SKM-1 (cell line): Measurements from ENCODE around the gene INS.
"Not testable (repeated sequence)": the region's sequence is repeated elsewhere in the genome, so short reads cannot be mapped to it uniquely, and the experiment has no call there.

Experiments
- DNase-seq: peaks from one replicate; lab custom pipeline; 2025; ENCODE audit not compliant: unreplicated experiment; lab: John Stamatoyannopoulos, UW

Gene INS

DNA sequence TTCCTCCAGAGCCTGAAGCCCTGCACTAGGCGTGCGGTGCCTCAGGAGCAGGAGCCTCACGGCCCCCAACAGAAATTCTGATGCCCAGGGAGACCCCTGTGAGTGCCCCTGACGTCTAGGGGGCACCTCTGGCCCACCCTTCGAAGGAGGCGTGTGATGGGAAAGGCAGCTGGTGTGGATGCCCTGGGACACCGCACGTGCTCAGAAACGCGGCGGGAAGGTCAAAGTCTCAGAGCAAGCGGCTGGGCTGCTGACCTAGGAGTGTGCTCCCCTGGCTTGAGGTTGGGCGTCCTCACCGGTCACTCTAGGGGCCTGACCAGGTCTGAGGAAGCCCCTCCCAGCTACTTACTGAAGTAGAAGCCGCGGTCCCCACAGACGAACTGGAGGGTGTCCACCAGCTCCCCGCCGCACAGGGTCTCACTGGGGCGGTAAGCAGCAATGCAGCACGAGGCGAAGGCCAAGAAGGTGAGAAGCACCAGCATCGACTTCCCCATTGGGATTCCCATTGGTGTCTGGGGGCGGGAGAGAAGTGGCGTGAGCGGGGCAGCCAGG is 25.9 kb downstream of the INS start:
- DNase-seq = no peak

DNA sequence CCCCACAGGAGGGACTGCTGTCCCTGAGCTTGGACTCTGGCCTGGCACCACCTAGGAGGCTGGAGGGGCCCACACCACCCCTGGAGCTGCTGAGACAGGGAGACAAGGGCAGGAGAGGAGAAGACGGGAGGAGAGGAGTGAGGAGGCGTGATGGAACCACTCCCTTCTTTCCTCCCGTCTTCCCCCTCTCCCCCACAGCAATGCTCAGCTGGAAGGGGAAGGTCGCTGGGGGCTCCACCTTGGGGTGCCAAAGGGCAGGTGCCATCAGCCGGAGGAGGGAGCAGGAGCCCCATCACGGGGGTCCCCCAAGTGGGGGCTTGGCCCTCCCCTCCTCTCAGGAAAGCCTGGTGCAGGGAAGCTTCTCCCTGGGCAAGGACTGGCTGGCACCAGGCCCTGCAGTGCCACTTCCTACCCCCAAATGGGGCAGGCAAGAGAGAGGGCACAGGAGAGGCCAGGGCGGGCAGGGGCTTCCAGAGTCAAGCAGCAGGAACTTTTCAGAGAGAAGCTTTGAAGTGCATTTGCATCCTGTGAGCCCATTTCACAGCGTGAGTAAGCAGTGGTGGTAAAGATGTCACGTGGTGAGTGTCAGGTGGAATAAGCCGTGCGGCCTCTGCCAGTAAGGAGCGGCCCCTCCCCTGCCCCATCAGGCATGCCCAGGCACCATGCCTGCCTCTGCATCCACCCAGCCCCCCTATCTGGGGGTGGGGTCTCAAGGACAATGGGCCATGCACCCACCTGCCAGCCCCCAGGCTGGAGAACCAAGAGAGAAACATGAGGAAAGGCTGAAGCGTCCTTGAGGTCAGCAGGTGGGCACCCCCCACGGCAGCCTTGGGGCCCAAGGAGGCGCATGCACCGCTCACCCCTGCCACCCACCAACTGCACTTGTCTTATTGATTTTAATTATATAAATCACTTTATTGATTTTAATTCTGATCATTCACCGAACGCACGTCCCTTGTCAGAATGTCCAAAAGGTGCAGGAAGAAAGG is 26.7 kb downstream of the INS start:
- no peak for DNase-seq

DNA sequence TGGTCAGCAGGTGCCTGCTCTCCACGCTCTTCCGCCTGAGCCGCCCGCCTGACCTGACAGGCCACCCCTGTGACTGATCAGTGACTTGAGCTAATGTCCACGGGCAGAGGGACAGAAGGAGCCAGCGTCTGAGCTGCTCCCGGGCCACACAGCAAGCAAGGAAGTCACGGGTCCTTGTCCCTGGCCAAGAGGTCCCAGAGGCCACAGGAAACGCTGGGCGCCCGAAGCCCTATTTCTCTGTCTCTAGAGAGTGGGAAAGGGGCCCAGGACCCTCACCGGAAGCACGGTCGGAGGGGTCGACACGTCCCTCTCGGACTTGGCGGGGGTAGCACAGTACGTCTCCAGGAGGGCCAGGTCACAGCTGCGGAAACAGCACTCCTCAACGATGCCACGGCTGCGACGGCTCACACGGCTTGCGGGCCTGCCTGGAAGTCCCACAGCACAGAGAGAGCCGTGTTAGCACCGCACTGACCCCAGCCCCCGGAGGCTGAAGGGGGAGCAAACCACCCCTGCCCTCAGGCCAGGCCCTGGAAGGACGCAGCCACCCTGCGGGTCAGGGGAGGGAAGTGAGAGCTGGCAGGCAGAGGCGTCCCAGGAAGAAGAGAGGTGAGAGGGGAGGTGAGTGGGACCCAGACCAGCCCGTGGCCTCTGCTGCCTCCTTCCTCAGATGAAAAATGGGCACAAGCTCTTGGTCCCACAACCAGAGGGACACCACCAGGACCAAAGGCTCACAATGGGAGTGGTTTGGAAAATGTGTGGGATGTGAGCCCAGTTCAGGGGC is 27.6 kb downstream of the INS start:
- no peak for DNase-seq

DNA sequence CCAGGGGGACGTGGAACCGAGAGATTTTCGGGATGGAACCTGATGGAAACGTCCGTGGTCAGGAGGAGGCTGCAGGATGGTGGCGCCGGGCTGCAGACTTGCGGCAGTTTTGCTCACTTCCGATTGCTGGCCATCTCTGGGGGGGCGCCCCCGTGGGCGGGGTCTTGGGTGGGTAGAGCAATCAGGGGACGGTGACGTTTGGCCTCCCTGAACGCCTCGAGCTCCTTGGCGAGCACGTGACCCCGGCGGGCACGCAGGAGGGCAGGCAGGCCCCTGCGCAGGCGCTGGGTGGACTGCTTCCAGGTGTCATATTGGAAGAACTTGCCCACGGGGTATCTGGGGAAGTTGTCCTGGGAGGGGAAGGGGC is 28.2 kb downstream of the INS start:
- DNase-seq = no peak

DNA sequence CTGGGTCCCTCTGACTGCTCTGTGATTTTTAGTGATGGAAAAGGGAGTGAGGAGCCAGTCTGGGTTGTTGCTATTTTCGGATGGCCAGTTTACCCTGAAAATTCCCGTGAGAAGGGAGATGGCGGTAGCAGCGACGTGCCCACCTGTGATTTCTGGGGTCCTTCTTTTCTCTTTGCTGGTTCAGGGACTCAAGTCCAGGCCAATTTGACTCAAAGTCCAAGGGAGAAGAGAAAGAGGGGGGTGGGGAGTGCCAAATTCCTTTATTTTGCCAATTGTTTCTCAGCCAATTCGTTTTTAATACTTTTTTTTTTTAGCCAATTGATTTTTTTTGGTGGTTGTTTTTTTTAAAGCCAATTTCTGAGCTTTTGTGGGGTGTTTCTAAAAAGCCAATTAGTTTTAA is 28.8 kb downstream of the INS start:
- no peak for DNase-seq

DNA sequence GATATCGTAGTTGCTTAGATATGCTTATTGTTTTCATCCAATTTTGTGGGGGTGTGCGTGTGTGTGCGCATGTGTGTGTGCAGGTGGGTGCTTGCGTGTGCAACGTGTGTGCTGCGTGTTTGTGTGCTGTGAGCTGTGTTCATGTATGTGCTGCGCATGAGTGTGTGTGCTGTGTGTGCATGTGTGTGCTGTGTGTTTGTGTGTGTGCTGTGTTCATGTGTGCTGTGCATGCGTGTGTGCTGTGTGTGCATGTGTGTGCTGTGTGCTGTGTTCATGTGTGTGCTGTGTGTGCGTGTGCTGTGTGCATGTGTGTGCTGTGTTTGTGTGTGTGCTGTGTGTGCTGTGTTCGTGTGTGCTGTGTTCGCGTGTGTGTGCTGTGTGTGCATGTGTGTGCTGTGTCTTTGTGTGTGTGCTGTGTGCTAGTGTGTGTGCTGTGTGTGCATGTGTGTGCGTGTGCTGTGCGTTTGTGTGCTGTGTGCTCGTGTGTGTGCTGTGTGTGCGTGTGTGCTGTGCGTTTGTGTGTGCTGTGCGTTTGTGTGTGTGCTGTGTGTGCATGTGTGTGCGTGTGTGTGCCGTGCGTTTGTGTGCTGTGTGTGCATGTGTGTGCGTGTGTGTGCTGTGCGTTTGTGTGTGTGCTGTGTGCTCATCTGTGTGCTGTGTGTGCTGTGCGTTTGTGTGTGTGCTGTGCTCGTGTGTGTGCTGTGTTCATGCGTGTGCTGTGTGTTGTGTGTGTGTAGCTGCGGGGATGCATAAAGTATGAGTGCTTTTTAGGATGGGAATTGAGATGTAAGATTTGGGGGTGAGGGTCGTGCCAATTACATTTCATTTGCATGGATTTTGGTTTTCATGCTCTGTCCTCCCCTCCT is 29.4 kb downstream of the INS start:
- DNase-seq = no peak

DNA sequence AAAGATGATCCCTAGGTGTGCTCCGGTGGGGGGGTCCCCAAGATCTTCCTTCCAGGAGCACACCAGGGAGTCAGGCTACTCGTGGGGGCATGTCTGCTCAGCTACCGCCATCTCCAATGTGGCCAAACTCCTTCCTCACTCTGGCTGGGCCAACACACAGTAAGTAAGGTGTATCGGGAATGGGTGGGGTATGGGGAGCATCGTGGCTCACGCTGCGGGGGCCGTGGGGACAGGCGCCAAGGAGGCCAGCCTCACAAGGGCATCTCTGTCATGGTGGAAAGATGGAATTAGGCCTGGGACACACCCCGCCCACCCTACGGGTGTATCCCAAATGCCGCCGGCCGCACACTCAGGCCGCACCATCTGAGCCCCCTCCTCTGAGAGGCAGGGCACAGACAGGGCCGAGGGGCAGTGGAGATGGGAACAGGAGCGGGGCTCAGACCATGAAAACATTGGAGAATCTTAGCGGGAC is 30.1 kb downstream of the INS start:
- no peak for DNase-seq

DNA sequence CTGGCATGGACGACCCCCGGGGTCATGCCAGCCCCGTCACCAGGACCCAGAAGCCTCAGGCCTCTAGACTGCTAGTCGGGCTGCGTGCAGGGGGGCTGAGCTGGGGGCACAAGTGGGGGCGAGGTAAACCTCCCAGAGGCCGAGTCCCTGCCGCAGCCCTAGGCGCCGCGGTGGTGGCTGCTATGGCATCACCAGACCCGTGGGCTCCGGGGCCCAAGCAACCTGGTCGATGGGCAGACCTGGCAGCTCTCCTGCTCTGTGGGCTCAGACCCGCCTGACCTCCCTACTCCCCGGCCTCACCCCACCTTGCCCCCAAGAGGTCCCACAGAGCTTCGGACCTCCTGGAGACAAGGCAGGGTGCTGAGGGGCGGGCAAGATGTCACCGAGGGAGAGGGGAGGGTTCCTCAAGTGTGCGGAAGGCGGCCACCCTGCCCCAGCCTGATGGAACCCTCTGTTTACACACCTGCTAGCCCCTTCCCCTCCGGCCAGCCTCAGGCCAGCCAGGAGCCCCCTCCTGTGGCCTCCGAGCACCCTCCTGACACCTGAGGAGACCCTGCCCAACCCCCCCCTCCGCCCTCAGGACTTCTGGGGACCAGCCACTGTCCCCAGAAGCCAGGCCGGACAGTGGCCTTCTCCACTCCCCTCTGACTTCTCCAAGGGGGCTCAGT is 31.2 kb downstream of the INS start:
- no peak for DNase-seq

DNA sequence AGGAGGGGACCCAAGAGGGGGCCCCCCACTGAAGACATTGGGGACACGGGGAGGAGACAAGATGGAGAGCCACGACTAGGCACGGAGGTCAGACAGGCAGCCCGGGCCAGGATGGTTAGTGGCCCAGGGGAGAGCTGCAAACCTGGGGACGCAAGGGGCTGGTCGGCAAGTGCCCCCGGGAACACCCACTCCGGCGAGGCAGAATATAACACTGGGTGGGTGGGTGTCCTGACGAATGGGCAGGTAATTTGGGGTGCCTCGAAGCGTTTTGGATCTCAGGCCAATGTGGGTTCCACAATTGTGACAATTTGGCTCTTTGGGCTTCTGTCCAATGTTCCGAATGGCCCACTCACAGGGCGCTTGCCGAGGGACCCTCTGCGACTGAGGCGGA is 31.7 kb downstream of the INS start:
- DNase-seq = no peak

DNA sequence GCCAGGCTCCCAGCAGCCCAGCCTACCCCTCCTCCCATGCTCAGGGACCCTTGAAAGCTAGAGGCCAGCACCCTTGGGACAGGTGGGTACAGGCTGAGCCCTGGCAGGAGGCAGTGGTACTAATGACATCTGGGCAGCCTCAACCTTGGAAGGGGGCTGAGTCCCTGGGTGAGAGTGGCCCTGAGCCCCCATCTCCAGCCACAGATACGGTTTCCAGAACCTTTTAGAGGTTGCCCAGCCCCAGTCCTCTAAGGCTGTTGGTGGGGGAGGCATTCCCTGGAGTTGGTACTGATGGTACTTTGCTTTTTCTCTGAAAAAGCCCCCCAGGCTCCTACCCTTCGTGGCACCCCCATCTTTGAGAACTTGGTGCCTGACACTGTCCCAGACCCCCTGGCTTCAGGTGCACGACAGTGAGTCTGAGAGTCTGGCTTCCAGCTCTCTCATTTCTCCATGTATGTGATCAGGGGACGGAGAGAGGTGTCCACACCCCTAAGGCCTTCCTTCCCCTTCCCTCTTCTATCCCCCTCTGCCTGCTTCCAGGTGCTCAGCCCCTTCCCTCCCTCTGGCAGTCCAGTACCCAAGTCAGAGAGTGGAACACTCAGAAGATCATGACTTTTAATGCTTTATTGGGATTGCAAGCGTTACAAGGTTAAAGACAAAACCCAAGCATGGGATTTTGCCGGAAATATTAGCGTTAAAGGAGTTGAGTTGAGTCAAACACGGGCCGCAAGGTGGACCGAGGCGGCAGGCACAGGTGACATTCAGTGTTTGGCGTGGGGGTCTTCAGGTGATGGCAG is 32.3 kb downstream of the INS start:
- no peak for DNase-seq

DNA sequence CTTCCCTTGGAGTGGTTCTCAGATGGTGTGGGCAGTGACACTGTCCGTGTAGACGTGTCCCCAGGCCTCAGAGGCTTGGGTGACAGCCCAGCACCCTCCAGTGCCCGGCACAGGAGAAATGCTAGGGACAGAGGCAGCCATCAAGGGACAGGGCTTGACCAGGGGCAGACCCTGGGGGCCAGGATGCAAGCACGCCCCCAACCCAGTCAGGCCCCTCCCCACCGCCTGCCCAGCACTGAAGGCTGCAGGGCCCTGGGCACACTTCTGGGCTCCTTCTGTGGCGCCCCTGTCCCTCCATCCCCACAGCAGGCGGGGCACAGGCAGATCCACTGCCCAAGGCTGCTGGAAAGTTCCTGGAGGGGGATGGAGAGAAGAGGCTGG is 32.9 kb downstream of the INS start:
- DNase-seq = no peak

DNA sequence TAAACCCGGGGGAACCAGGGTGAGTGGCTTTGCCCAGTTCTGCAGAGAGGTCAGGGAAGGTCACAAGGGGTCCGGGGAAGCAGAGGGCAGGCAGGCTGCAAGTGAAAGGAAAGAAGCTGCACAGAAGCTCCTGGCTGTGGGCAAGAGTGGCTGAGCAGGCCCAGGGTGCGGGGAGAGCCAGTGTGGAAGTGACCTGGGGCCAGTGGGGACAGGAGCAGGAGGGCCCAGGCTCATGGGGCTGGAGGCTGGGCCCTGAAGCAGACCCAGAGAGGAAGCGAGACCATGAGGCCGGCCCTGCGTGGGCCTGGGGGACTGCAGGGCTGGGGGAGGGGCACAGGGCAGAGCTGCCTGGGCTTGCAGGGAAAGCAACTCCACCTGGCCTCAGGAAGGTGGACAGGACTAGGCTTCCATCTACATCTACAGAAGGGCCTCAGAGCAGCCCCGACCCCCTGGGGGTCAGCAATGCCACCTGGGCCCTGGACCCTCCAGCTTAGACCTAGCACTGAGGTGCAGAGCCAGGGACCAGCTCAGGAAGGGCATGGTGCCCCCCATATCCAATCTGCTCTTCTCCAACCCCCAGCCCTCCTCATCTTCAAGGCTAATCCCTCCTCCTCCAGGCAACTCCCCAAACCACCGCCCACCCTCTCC is 33.4 kb downstream of the INS start:
- no peak for DNase-seq

DNA sequence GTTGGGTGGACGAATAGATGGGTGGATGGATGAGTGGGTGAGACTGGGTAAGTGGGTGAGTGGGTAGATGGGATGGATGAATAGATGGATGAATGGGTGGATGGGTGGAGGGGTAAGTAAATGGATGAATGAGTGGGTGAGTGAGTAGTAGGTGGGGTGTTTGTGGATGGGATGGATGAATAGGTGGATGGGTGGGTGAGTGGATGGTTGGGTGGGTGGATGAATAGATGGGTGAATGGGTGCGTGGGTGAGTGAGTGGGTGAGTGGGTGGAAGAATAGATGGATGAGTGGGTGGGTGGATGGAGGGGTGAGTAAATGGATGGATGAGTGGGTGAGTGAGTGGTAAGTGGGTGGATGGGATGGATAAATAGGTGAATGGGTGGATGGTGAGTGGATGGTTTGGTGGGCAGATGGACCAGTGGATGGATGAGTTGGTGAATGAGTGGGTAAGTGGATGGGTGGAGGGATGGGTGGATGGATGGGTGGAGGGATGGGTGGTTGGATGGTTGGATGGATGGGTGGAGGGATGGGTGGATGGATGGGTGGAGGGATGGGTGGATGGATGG is 34.4 kb downstream of the INS start:
- no peak for DNase-seq

DNA sequence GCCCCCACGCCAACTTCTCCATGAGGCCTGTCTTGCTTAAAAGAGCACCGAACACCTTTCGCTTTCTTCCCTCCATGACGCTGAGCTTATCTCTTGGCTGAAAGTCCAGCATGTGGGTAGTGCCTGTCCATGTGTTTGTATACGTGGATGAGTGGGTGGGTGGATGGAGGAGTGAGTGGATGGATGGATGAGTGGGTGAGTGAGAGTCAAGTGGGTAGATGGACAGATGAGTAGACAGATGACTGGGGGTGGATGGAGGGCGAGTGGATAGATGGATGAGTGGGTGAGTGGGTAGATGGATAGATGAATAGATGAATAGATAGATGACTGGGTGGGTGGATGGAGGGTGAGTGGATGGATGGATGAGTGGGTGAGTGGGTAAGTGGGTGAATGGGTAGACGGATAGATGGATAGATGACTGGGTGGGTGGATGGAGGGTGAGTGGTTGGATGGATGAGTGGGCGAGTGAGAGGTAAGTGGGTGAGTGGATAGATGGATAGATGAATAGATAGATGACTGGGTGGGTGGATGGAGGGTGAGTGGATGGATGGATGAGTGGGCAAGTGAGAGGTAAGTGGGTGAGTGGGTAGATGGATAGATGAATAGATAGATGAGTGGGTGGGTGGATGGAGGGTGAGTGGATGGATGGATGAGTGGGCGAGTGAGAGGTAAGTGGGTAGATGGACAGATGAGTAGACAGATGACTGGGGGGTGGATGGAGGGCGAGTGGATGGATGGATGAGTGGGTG is 36.1 kb downstream of the INS start:
- DNase-seq = not testable (repeated sequence)

DNA sequence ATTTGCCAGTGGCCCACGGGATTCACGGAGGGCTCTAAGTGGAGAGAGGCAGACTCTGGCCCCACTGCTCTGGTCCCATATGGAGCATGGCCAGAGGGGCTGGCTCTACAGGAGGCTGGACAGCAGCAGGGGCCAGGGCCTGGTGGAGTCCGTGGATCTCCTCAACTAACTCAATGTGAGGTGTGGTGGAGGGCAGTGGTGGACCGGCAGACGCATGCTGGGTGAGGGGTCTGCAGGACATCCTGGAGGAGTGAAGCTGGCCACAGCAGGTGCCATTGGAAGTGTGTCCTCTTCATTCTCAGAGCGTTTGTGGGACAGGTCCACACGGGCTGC is 37.4 kb downstream of the INS start:
- no peak for DNase-seq

DNA sequence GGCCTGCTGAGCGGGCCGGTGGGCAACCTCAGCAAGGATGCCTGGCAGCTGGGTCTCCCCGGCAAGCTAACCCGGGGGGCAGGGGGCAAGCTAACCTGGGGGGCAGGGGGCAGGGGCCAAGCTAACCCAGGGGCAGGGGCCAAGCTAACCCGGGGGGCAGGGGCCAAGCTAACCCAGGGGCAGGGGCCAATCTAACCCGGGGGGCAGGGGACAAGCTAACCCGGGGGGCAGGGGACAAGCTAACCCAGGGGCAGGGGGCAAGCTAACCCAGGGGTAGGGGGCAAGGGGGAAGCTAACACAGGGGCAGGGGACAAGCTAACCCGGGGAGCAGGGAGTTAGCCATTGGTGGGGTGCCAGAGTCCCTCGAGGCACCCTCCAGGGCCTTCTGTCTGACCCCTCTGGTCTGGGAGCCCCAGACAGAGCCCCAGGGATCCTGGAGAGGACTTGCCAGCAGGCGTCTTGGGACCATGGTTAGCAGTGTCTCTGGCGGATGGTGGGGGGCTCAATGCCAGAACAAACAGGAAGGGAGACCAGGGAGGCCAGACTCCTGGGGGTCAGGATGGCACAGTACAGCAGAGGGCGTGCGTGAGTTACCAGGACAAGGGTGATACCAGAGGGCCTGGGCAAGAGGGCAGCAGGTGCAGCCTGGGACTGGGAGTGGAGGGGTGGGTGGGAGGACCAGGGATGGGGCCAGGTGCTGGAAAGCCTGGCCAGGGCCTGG is 37.9 kb downstream of the INS start:
- DNase-seq = no peak

DNA sequence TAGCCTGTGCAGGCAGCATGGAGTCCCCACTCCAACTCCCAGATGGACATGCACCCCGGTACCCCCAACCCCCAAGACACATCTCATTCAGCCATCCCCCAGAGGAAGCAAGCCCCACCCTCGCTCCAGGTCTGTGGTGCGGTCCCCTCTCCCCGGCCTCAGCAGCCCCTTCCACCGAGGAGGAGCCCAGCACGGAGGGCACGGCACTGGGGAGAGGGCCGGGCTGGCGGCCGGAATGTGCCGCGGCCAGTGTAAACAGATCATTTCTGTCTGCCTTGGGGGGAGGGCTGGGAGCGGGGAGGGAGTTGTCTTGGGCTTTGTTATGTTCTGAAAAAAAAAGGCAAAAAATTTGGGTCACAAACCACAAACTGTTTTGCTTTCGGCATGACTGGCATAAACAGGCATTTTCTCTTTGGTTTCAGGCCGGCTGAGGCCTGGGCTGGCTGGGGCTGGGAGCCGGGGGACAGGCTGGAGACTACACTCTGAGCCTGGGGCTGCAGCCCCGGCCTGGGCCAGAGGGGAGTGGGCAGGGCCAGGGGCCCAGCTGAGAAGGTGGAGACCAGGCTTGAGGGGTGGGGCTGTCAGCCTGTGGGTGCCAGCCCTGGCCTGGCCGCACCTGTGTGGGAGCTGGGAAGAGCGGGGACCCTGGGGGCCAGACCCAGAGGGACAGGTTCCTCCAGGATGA is 38.6 kb downstream of the INS start:
- no peak for DNase-seq
